Pulmonary artery endothelial cell (primary cell): Measurements from ENCODE around the gene ATPAF2. TPM values are rescaled to one million over a fixed set of nuclear protein-coding genes. Genes with fewer than 3 reads are reported as not detected.

Experiments used
- DNase-seq: peaks from one replicate; pipeline ENCODE4 v3.0.0-alpha.2; 2011; ENCODE audit warnings: low read depth, low spot score
- total RNA-seq: library from RNA; depleted of rRNA; stranded (reverse); fragments of >200 nt; gene quantifications from 2 replicates; pipeline ENCODE4 v1.2.3, GENCODE V29; 2014

ATPAF2 gene
- total RNA-seq, 1 donor from 2014 or later = 21.2 TPM

DNA sequence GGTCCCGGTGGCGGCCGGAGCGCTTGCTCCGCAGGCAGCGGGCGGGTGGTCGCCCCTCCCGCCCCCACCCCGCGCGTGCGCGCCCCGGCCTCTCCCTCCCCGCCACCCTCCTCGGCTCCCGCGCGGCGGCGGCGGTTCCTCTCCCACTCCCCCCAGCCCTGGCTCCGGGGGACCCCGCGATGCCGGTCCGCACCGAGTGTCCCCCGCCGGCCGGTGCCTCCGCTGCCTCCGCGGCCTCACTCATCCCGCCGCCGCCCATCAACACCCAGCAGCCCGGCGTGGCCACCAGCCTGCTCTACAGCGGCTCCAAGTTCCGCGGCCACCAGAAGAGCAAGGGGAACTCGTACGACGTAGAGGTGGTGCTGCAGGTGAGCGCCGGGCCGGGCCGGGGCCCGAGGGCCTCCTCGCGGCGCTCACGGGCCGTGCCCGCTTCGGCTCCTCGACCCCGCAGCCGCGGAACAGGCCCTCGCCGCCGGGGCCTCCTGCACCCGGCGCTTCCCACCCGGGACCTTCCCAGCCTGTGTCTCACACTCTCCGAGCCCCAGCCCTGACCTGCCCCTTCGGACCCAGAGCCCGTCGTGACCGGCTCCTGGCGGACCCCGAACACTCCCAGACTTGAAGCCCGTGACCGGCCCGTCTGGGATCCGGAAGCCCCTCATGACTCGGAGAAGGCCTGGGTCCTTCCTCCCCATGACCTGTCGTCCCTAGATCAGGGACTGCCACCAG, 730 bp upstream of the ATPAF2 start:
- DNase-seq = no peak

- DNase-seq = no peak
These were observed 668 bp downstream of the ATPAF2 start for GRCh38 chr17:18038149-18038850.

DNA sequence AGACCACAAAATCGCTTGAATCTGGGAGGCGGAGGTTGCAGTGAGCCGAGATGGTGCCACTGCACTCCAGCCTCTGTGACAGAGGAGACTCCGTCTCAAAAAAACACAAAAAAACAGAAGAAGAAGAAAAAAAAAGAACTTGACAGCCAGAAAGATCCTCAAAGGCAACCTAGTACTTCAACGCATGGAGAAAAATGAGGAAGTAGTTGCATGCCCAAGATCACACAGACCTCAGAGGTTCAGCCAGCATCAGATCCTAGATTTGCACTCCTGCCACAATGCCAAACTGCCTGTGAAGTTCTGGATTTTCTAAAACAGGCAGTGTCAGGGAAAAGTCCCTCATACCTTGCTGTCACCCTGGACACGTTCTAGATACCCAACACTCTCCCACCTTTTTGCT, 1.5 kb downstream of the ATPAF2 start:
- no peak for DNase-seq

DNA sequence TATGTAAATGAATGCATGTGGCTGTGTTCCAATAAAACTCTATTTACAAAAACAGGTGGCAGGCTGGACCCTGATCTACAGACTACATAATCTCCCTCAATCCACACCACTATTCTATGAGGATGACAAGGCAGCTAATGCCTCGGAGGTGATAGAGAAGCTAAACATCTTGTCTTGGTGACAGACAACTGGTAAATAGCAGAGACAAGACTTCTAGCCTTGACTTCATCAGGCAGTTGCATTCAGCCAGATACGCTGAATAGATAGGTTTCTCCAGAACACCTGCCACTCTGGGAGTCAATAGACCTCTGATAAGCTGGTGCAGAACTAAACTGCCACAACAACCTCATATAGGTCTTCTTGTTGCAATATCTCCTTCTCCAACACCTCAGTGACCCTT, 3.3 kb downstream of the ATPAF2 start:
- no peak for DNase-seq

DNA sequence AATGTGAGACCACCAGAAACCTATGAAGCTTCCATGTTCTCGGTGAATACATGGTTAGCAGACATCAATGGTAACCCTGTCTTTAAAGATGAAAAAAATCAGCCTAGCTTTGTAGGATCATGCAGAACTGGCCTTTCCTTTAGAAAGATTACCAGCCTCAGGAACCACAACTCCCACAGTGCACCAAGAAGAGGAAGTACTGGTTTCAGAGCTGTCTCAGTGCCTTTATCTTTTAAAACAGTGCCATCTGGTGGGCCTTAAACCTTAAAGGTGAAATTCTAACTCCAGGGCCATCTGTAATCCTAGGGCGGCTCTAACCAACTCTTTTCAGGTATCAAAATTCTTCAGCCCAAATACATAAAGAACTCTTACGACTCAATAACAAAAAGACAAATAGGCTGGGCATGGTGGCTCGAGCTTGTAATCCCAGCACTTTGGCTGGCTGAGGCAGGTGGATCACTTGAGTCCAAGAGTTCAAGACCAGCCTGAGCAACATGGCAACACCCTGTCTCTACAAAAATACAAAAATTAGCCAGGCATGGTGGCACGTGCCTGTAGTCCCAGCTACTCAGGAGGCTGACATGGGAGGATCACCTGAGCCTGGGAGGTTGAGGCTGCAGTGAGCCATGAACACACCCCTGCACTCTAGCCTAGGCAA, 5.4 kb downstream of the ATPAF2 start:
- peak; percentile 67 for DNase-seq

GRCh38 chr17:18031955-18032354, 7.0 kb downstream of the ATPAF2 start:
- DNase-seq = peak; percentile 46

DNA sequence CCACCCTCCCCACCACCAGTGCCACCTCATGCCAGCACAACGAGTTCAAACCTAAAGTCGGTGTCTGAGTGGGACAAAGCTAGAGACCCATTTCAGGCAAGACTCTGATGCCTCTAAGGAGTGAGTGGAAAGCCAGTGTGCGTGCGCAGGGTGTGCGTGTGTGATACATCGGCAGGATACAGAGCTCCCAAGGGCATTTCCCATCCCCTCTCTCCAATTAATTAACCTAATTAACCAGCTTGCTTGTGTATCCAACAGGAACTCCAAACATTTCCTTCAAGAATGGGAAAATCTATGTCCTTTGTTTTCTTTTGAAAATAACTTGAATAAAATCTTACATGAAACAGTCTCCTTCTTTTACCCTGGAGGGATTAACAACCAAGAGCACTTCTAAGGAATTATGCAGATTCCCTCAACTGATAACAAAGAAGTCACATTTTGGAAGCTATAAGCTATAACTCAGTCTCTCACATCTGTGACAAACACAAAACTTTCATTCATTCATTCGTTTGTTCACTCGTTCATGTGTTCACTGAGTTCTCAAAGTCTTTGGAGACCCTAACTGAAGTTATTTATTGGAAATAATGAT, 9.9 kb downstream of the ATPAF2 start:
- no peak for DNase-seq

- no peak for DNase-seq
These were observed 10.6 kb downstream of the ATPAF2 start for GRCh38 chr17:18028114-18028951.

GRCh38 chr17:18027280-18027679, 11.7 kb downstream of the ATPAF2 start:
- DNase-seq = no peak

DNA sequence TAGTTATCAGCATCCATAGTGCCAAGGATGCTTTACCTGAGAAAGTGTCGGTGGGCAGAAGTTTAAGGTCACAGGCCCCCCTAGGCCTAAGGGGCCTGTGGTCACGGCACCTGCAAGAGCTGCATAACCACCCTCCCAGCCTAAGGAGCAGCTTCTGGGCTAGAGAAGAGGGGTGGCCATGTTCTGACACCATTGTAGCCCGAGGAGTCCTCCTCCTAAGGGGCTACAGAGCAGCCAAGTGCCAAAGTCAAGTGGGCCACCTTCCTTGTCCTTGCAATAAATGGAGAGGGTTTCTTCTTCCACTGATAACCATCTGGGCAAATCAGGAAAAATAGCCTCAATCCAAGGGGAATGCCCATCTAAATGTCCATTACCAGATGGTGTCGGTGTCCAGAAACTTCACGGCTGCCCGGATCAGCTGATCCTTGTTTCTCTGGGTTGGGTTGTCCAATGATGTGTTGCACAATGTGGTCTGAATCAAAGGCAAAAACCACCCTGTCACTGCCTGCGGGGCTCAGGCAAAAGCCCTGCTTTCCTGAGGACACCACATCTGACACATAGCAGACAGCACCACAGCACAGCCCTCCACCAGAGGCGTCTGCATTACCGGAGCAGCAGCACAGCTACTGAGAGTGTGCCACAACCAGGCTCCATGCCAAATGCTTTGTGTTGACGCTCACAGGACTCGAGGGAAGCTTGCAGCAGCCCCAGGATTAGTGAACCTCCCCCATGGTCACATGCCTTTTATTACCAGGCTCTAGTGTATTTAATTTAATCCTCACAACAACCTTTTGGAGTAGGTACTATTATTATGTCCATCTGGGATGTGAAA, 12.8 kb downstream of the ATPAF2 start:
- no peak for DNase-seq

- no peak for DNase-seq
These were observed 13.6 kb downstream of the ATPAF2 start for GRCh38 chr17:18025241-18025944.

DNA sequence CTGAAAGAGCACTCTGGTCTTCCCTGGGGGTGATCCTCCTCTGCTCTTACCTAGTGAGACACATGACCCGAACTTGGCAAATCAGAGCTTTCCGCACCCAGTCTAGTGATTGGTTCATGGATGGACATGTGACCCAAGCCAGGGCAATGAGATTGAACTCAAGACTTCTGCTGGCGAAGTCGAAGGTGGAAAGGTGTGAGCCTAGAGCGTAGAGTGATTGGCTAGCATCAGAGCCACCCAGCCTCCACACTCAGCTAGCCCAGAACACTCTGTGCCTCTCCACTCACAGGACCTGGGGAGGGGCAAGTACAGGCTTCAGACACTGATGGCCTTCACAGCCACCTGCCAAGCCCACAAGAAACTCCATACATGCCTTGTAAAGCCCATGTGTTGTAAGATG, 17.6 kb downstream of the ATPAF2 start:
- no peak for DNase-seq

- DNase-seq = no peak
These were observed 18.0 kb downstream of the ATPAF2 start for GRCh38 chr17:18020971-18021370.

DNA sequence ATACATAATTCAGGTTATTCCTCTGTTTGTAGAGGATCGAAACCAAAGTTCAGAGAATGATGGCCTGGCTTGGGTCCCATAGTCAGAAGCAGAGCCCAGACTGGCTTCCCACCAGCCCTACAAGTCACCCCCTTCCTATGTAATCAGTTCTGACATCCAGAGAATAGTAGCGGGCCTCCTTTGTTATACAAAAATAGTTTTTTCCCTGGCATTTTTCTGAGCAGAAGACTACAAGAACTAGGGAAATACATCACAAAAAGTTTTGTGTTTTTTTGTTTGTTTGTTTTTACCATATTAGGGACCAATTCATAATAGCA, 19.2 kb downstream of the ATPAF2 start:
- DNase-seq = no peak

GRCh38 chr17:18018411-18018921, 20.5 kb downstream of the ATPAF2 start:
- DNase-seq = no peak

DNA sequence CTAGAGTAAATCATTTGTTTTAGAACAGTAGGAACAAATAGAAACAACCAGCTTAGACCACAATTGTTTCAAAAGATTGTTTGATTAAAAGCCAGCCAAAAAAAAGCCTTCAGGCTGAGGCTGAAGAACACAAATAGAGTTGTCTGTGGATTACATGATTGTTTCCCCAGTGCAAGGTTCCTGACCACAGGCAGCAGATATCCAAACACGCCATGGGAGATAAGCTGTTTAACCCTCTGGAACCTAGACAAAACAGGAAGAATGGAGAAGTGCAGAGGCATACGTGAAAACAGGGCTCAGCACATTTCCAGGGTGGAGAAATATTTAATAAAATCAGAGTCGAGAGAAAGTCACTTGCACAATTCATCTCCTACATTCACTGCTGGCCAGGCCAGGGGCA, 21.0 kb downstream of the ATPAF2 start:
- DNase-seq = peak; percentile 17

GRCh38 chr17:18016426-18016825, 22.5 kb downstream of the ATPAF2 start:
- no peak for DNase-seq

DNA sequence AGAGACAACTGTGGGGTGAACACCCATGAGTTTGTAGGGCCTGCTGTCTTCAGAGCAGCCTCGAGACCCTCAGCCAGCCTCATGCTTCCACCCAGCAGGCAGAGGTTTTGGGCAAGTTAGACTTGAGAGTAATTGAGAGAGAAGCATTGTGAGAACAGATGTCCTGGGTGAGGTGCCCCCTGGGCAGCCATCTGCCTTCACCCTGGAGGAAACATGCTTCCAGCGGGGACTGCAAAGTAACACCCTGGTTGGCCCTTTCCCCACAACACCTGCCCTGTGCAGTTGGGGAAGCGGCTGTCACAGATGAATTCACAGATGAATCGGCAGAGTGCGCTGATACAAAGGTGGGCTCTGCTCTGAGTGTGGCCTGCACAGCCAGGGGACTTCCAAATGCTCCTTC, 23.4 kb downstream of the ATPAF2 start:
- DNase-seq = no peak

GRCh38 chr17:18014006-18014405, 25.0 kb downstream of the ATPAF2 start:
- DNase-seq = no peak

DNA sequence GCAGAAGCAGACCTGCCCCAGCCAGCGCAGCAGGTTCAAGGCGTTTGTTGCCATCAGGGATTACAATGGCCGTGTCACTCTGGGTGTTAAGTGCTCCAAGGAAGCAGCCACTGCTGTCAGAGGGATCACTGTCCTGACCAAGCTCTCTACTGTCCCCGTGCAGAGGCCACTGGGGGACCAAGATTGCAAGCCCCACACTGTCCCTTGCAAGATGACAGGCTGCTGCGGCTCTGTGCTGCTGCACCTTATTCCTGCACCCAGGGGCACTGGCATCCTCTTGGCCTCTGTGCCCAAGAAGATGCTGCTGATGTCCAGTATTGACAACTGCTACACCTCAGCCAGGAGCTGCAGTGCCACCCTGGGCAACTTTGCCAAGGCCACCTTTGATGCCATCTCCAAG, 27.7 kb downstream of the ATPAF2 start:
- DNase-seq = no peak
